HS-27A (cell line): ENCODE data around the gene TMEM60.
"Not testable (repeated sequence)": the region's sequence is repeated elsewhere in the genome, so short reads cannot be mapped to it uniquely, and the experiment has no call there.

Experiments used
- DNase-seq: peaks from one replicate; pipeline ENCODE4 v3.0.0-alpha.2; 2012; ENCODE audit warnings: low read depth, missing footprints

The TMEM60 gene

GRCh38 chr7:77811516-77812289 is 13.5 kb upstream of the TMEM60 start:
- no peak for DNase-seq

- no peak for DNase-seq
Observed at GRCh38 chr7:77808517-77808916, 10.3 kb upstream of the TMEM60 start.

DNA sequence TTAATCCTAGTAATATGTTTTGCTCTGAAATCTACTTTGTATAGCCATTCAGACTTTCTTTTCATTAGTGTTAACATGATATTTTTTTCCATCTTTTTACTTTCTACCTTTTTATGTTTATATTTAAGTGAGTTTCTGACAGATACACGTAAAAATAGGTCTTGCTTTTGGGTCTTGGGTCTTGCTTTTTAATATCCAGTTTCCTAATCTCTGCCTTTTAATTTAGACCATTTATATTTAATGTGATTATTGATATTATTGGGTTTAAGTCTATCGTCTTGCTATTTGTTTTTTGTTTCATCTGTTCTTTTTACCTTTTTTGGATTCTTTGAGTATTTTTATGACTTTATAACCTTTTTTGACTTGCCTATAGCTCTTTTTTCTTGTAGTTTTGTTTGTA is 8.2 kb upstream of the TMEM60 start:
- DNase-seq = no peak

DNA sequence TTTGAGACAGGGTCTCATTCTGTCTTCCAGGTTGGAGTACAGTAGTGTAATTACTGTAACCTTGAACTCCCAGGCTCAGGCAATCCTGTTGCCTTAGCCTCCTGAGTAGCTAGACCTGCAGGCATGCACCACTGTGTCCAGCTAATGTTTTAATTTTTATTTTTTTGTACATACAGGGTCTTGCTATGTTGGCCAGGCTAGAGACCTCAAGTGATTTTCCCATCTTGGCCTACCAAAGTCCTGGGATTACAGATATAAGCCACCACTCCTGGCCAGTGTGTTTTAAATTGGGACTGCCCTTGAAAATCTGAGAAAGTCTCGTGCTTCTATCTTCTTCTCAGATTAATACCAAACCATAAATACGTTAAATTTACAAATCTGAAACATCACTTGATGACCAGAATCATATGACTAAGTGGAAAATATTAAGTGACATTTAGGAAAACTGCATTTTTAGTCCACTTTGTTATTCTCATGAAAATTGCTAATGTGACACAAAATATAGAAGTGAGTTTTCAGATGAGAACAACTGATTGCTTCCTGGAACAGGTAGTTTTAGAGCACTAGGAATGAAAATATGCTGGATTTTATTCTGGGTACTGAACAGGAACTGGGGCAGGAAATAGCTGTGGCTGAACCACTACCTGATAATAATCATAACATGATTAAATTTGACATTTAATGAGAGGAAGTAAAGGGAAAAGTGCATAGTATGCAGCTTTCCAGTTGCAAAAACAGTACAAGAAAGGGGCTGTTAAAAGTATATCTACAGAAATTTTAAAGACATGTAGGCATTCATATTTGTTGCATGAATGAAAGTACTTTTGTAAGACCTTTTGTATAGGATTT is 4.5 kb upstream of the TMEM60 start:
- no peak for DNase-seq

DNA sequence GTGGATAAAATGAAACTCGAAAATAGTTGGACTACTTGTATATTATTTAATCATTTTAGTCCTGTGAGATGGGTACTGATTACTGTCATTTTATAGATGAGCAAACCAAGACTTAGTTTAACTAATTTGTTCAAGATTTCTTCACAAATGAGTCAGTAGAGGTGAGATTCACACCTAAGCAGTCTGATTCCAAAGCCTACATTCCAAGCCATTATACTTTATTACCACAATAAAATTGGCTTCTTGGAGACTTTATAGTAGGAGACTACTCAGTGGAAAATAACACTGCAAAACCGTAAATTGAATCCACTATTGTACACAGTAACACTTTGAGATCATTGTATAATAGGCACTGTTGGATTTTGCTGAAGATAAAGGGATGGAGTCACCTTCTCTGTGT is 2.5 kb upstream of the TMEM60 start:
- DNase-seq = no peak

DNA sequence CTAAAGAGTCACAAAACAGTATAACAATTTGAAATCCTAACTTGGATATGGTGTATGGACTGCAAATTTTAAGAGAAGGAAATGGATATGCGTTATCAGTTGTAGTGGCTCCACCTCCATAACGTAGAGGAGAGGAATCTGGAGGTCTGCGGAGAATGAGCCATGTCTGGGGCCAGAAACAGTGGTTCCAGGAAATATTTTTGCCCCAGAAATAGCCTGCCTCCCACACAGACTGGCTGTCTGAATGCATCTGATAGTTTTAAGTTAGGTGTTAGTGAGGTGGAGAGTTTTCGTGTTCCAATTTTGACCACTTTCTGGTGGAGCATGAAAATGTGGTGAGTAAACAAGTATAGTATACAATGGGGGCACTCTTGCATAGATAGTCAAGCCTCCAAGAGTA is 1.9 kb upstream of the TMEM60 start:
- no peak for DNase-seq

GRCh38 chr7:77799078-77799964 is 1.1 kb upstream of the TMEM60 start:
- no peak for DNase-seq

GRCh38 chr7:77797734-77798393 is 370 bp downstream of the TMEM60 start:
- DNase-seq = no peak

GRCh38 chr7:77796960-77797359 is 1.3 kb downstream of the TMEM60 start:
- no peak for DNase-seq

- DNase-seq = no peak
Observed at GRCh38 chr7:77796109-77796508, 2.1 kb downstream of the TMEM60 start.

DNA sequence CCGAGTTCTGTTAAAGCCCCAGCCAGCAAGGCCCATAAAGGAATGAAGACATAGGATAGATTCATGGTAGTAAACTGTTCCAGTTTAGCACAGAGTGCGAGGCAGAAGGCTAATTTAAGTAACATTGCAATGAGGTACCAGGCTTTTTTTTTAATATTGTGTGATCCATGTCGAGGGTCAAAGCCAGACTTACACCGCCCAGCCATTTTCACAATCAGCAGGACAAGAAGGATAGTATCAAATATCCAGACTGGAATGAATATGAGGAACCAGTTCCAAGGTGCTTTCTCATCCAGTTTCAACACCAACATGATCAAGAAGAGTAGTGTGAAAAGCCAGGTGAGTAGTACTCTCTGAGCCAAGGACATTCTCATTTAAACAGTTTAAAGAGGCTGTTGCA is 4.2 kb downstream of the TMEM60 start:
- no peak for DNase-seq

GRCh38 chr7:77791956-77792355 is 6.3 kb downstream of the TMEM60 start:
- no peak for DNase-seq

DNA sequence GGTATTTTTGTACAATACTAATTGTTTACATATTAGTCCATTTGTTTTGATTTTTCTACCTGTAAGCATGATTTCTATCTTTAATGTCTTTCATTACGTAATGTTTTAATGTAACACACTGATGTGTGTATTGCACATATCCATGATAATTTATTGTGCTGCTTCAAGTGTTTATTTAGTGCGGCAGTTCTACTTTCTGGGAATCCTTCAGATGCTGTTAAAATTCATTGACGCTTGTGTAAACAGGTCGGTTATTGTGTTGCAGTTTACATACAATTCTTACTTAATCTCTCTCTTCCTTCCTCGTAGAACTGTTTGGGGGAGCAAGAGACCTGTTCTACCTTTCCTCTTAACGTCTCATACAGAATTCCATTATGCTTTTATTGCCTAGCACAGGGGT is 6.9 kb downstream of the TMEM60 start:
- no peak for DNase-seq

DNA sequence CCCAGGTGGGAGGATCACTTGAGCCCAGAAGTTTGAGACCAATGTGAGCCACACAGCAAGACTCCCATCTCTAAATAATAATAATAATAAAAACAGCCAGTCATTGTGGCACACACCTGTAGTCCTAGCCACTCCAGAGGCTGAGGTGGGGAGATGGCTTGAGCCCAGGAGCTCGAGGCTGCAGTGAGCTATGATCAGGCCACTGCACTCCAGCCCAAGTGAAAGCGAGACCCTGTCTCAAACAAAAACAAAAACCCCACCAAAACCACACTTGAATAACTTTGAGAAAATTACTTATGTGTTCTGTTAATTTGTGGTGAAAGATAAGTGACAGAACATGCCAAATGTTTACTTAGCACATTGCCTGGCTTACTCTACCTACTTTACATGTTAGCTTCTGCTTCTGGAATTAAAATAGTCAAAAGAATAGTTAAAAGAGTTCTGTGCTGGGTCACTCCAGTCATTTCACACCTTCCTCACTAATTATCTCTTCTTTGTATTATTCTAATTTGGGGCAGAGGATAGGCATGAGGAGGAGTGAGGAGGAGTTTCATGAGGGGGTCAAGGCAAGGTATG is 9.8 kb downstream of the TMEM60 start:
- DNase-seq = no peak

- DNase-seq = no peak
Observed at GRCh38 chr7:77786741-77787140, 11.5 kb downstream of the TMEM60 start.

GRCh38 chr7:77786018-77786417 is 12.2 kb downstream of the TMEM60 start:
- no peak for DNase-seq

DNA sequence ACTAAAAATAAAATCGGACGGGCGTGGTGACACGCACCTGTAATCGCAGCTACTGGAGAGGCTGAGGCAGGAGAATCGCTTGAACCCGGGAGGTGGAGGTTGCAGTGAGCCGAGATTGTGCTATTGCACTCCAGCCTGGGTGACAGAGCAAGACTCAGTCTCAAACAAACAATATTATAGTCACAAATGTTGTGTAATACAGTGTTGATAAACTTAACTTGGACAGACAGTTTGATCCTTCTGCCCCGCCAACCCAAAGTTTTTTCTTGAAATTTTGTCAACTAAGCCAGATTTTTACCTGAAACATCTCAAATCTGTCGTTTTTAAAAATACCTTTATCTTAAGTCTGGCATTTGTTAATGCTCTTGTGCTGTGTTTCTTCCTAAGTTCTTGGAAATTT is 13.8 kb downstream of the TMEM60 start:
- not testable (repeated sequence) for DNase-seq

GRCh38 chr7:77783545-77783944 is 14.7 kb downstream of the TMEM60 start:
- no peak for DNase-seq

- no peak for DNase-seq
Observed at GRCh38 chr7:77783111-77783510, 15.1 kb downstream of the TMEM60 start.

DNA sequence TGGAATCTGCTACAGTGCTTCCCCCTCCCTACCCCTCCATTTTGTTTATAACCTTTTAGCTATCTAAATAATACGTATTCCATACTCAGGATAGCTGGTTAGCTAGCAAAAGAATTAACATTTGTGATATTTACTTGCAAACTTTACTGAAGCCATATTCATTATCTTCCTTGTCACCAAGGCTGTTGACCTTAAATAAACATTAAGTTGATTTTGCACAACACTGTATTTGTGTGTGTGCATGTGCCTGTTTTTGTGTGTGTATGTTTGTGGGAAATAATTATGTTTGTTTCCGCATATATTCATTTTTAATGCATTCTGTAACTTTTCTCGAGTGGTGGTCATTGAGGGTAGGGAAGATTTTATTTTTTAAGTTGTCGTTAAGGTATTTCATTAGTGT is 15.9 kb downstream of the TMEM60 start:
- no peak for DNase-seq

DNA sequence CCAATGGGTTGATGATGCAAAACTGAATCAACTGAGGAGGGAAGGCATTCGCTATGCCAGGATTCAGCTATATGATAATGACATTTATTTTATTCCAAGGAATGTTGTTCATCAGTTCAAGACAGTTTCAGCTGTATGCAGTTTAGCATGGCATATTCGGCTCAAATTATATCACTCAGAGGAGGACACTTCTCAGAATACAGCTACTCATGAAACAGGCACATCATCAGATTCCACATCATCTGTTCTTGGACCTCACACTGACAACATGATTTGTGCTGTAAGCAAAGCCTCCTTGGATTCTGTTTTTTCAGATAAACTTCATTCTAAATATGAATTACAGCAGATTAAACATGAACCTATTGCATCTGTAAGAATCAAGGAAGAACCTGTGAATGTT is 19.7 kb downstream of the TMEM60 start:
- no peak for DNase-seq

GRCh38 chr7:77771901-77772300 is 26.3 kb downstream of the TMEM60 start:
- no peak for DNase-seq
